TTC549 (cell line): ENCODE data around the gene LAX1.
"Not testable (repeated sequence)": the region's sequence is repeated elsewhere in the genome, so short reads cannot be mapped to it uniquely, and the experiment has no call there.

ENCODE experiments used
- FAIRE-seq: peaks from 2 replicates; lab custom pipeline; 2012; peaks lifted over from hg19 to GRCh38; lab: Jason Lieb, UNC

LAX1 gene

GRCh38 chr1:203765029-203765837 is at the start of gene LAX1:
Gene LAX1 (plus strand): TSS chr1:203765183. CDS start chr1:203765566, 383 bp downstream.
- FAIRE-seq, result no peak

- no peak for FAIRE-seq
Measured at GRCh38 chr1:203717120-203717519, 47.9 kb upstream of the LAX1 start.

GRCh38 chr1:203720242-203720641 is 44.7 kb upstream of the LAX1 start:
- FAIRE-seq, result no peak

- no peak for FAIRE-seq
Measured at GRCh38 chr1:203722909-203723308, 42.1 kb upstream of the LAX1 start.

GRCh38 chr1:203726417-203726867 is 38.5 kb upstream of the LAX1 start:
- no peak for FAIRE-seq

- no peak for FAIRE-seq
Measured at GRCh38 chr1:203733009-203733863, 31.7 kb upstream of the LAX1 start.

GRCh38 chr1:203742436-203742835 is 22.5 kb upstream of the LAX1 start:
- FAIRE-seq, result no peak

- FAIRE-seq, result no peak
Measured at GRCh38 chr1:203743091-203743571, 21.9 kb upstream of the LAX1 start.

GRCh38 chr1:203744075-203744972 is 20.7 kb upstream of the LAX1 start:
- no peak for FAIRE-seq

- FAIRE-seq, result no peak
Measured at GRCh38 chr1:203746281-203746680, 18.7 kb upstream of the LAX1 start.

- no peak for FAIRE-seq
Measured at GRCh38 chr1:203751051-203751450, 13.9 kb upstream of the LAX1 start.

- not testable (repeated sequence) for FAIRE-seq
Measured at GRCh38 chr1:203751618-203752361, 13.2 kb upstream of the LAX1 start.

GRCh38 chr1:203754455-203754864 is 10.5 kb upstream of the LAX1 start:
- FAIRE-seq, result no peak

GRCh38 chr1:203756036-203756435 is 8.9 kb upstream of the LAX1 start:
- no peak for FAIRE-seq

GRCh38 chr1:203758749-203759148 is 6.2 kb upstream of the LAX1 start:
- FAIRE-seq, result not testable (repeated sequence)

- no peak for FAIRE-seq
Measured at GRCh38 chr1:203760506-203760905, 4.5 kb upstream of the LAX1 start.

GRCh38 chr1:203761958-203762357 is 3.0 kb upstream of the LAX1 start:
- not testable (repeated sequence) for FAIRE-seq

- no peak for FAIRE-seq
Measured at GRCh38 chr1:203763505-203763904, 1.5 kb upstream of the LAX1 start.

GRCh38 chr1:203764105-203765028 is 616 bp upstream of the LAX1 start:
- no peak for FAIRE-seq

- FAIRE-seq, result no peak
Measured at GRCh38 chr1:203768256-203768655, 3.3 kb downstream of the LAX1 start.
